ENCODE results near the gene TCF4. TPM values are rescaled to one million over a fixed set of nuclear protein-coding genes. Genes with fewer than 3 reads are reported as not detected.
A peak's percentile ranks its signal among the peaks of the same experiment; 100 is the strongest.

The TCF4 gene
- total RNA-seq, 1 donor from 2014 or later: 199 TPM

- peaks cover 61% of the 10 kb centered on the region for H3K4me1 Mint-ChIP-seq (ENCODE audit: low read depth, unreplicated experiment)
- H3K27ac Mint-ChIP-seq (ENCODE audit: unreplicated experiment): peak overlapping the region; percentile 74
- H3K4me3 Mint-ChIP-seq (ENCODE audit: unreplicated experiment): peak overlapping the region; percentile 67
- peaks cover 5% of the 10 kb centered on the region for H3K27me3 Mint-ChIP-seq (ENCODE audit: unreplicated experiment)
- H3K9me3 Mint-ChIP-seq (ENCODE audit: unreplicated experiment): peaks cover 3% of the 10 kb centered on the region
- DNase-seq: peak; percentile 19
- no peaks in the 10 kb centered on the region for H3K36me3 Mint-ChIP-seq (ENCODE audit: unreplicated experiment)
- TF ChIP-seq CTCF (IDR thresholded peaks at IDR 0.05; ENCODE audit: partially characterized antibody, unreplicated experiment): no peak
Observed at GRCh38 chr18:55302167-55302833, 285.7 kb downstream of the TCF4 start.

- DNase-seq: no peak
- H3K4me1 Mint-ChIP-seq (ENCODE audit: low read depth, unreplicated experiment): peaks cover 63% of the 10 kb centered on the region
- H3K27me3 Mint-ChIP-seq (ENCODE audit: unreplicated experiment): peaks cover 6% of the 10 kb centered on the region
- peak overlapping the region; percentile 67 for H3K4me3 Mint-ChIP-seq (ENCODE audit: unreplicated experiment)
- no peaks in the 10 kb centered on the region for H3K36me3 Mint-ChIP-seq (ENCODE audit: unreplicated experiment)
- peak overlapping the region; percentile 74 for H3K27ac Mint-ChIP-seq (ENCODE audit: unreplicated experiment)
- peaks cover 3% of the 10 kb centered on the region for H3K9me3 Mint-ChIP-seq (ENCODE audit: unreplicated experiment)
- no peak for TF ChIP-seq CTCF (IDR thresholded peaks at IDR 0.05; ENCODE audit: partially characterized antibody, unreplicated experiment)
Observed at GRCh38 chr18:55301824-55302166, 286.2 kb downstream of the TCF4 start.

GRCh38 chr18:55300936-55301531 lies 287.0 kb downstream of the TCF4 start:
- TF ChIP-seq CTCF (IDR thresholded peaks at IDR 0.05; ENCODE audit: partially characterized antibody, unreplicated experiment): no peak
- H3K4me3 Mint-ChIP-seq (ENCODE audit: unreplicated experiment): peak overlapping the region; percentile 73
- no peaks in the 10 kb centered on the region for H3K36me3 Mint-ChIP-seq (ENCODE audit: unreplicated experiment)
- peaks cover 71% of the 10 kb centered on the region for H3K4me1 Mint-ChIP-seq (ENCODE audit: low read depth, unreplicated experiment)
- DNase-seq: peak; percentile 37
- H3K27me3 Mint-ChIP-seq (ENCODE audit: unreplicated experiment): peaks cover 6% of the 10 kb centered on the region
- H3K9me3 Mint-ChIP-seq (ENCODE audit: unreplicated experiment): peaks cover 3% of the 10 kb centered on the region
- H3K27ac Mint-ChIP-seq (ENCODE audit: unreplicated experiment): peak overlapping the region; percentile 93

- H3K27me3 Mint-ChIP-seq (ENCODE audit: unreplicated experiment): peaks cover 6% of the 10 kb centered on the region
- peak overlapping the region; percentile 93 for H3K27ac Mint-ChIP-seq (ENCODE audit: unreplicated experiment)
- H3K4me3 Mint-ChIP-seq (ENCODE audit: unreplicated experiment): peak overlapping the region; percentile 73
- H3K36me3 Mint-ChIP-seq (ENCODE audit: unreplicated experiment): peaks cover under 1% of the 10 kb centered on the region
- peaks cover 73% of the 10 kb centered on the region for H3K4me1 Mint-ChIP-seq (ENCODE audit: low read depth, unreplicated experiment)
- peak; percentile 62 for DNase-seq
- peaks cover 6% of the 10 kb centered on the region for H3K9me3 Mint-ChIP-seq (ENCODE audit: unreplicated experiment)
- no peak for TF ChIP-seq CTCF (IDR thresholded peaks at IDR 0.05; ENCODE audit: partially characterized antibody, unreplicated experiment)
Observed at GRCh38 chr18:55300421-55300935, 287.5 kb downstream of the TCF4 start.

- no peak overlapping the region for H3K27ac Mint-ChIP-seq (ENCODE audit: unreplicated experiment)
- H3K27me3 Mint-ChIP-seq (ENCODE audit: unreplicated experiment): peaks cover 6% of the 10 kb centered on the region
- no peak for DNase-seq
- peaks cover 5% of the 10 kb centered on the region for H3K36me3 Mint-ChIP-seq (ENCODE audit: unreplicated experiment)
- TF ChIP-seq CTCF (IDR thresholded peaks at IDR 0.05; ENCODE audit: partially characterized antibody, unreplicated experiment): no peak
- no peak overlapping the region for H3K4me3 Mint-ChIP-seq (ENCODE audit: unreplicated experiment)
- peaks cover 7% of the 10 kb centered on the region for H3K9me3 Mint-ChIP-seq (ENCODE audit: unreplicated experiment)
- H3K4me1 Mint-ChIP-seq (ENCODE audit: low read depth, unreplicated experiment): peaks cover 62% of the 10 kb centered on the region
Observed at GRCh38 chr18:55296778-55297177, 291.2 kb downstream of the TCF4 start.
